Measurements from ENCODE around the gene ZBTB7C.

DNA sequence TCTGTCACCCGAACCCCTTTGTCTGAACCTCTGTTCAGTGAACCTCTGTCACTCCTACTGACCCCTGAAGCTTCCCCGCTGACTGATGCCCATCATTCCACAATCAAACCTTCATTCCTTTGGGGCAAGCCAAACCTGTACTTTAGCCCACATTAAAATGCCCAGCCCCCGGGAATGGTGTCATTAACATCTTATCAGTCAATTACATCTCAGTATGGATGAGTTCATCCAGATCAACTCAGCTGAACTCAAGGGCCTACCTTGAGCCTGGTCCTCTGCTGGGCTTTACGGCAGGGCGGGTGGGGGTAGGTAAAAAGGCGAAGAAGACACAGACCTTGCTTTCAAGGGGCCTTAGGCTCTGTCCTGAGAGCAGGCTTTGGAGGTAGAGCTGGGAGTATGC, 324.3 kb downstream of the ZBTB7C start:
- no peak for TF ChIP-seq POLR2A (IDR thresholded peaks at IDR 0.05)
- TF ChIP-seq, protein P1, sequence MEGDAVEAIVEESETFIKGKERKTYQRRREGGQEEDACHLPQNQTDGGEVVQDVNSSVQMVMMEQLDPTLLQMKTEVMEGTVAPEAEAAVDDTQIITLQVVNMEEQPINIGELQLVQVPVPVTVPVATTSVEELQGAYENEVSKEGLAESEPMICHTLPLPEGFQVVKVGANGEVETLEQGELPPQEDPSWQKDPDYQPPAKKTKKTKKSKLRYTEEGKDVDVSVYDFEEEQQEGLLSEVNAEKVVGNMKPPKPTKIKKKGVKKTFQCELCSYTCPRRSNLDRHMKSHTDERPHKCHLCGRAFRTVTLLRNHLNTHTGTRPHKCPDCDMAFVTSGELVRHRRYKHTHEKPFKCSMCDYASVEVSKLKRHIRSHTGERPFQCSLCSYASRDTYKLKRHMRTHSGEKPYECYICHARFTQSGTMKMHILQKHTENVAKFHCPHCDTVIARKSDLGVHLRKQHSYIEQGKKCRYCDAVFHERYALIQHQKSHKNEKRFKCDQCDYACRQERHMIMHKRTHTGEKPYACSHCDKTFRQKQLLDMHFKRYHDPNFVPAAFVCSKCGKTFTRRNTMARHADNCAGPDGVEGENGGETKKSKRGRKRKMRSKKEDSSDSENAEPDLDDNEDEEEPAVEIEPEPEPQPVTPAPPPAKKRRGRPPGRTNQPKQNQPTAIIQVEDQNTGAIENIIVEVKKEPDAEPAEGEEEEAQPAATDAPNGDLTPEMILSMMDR (IDR thresholded peaks at IDR 0.05), result no peak
